Pulmonary artery endothelial cell (primary cell): ENCODE data around the gene BLOC1S6. TPM values are rescaled to one million over a fixed set of nuclear protein-coding genes. Genes with fewer than 3 reads are reported as not detected.
"Not testable (repeated sequence)": the region's sequence is repeated elsewhere in the genome, so short reads cannot be mapped to it uniquely, and the experiment has no call there.

ENCODE experiments used
- DNase-seq: peaks from one replicate; pipeline ENCODE4 v3.0.0-alpha.2; 2011; ENCODE audit warnings: low read depth, low spot score
- total RNA-seq: library from RNA; depleted of rRNA; stranded (reverse); fragments of >200 nt; gene quantifications from 2 replicates; pipeline ENCODE4 v1.2.3, GENCODE V29; 2014

The BLOC1S6 gene
- total RNA-seq, 1 donor from 2014 or later, result 58.0 TPM

- no peak for DNase-seq
Measured at GRCh38 chr15:45641374-45641781, 54.2 kb downstream of the BLOC1S6 start.

GRCh38 chr15:45641999-45642932 lies 55.1 kb downstream of the BLOC1S6 start:
- DNase-seq, result no peak

GRCh38 chr15:45644437-45644836 lies 57.3 kb downstream of the BLOC1S6 start:
- DNase-seq, result no peak

GRCh38 chr15:45645026-45645980 lies 58.1 kb downstream of the BLOC1S6 start:
- no peak for DNase-seq

DNA sequence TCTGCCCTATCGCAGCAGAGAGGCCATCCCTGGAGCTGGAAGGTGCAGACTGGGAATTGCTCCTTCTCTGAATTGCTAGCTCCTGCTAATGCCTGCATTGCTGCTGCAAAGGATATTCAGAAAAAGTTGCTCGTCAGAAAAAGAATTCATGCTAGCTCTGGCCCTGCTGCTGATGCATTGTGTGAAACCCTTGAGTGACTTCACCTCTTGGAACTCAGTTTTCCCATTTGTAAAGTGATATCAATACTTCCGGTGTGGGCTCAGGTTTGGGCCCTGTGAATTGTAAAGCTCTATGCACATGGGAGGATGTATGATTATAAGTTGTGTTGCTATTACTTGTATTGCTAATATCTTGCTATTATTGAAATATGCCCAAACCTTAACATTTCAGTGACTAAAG lies 59.0 kb downstream of the BLOC1S6 start:
- DNase-seq, result no peak

GRCh38 chr15:45647828-45648227 lies 60.6 kb downstream of the BLOC1S6 start:
- no peak for DNase-seq

DNA sequence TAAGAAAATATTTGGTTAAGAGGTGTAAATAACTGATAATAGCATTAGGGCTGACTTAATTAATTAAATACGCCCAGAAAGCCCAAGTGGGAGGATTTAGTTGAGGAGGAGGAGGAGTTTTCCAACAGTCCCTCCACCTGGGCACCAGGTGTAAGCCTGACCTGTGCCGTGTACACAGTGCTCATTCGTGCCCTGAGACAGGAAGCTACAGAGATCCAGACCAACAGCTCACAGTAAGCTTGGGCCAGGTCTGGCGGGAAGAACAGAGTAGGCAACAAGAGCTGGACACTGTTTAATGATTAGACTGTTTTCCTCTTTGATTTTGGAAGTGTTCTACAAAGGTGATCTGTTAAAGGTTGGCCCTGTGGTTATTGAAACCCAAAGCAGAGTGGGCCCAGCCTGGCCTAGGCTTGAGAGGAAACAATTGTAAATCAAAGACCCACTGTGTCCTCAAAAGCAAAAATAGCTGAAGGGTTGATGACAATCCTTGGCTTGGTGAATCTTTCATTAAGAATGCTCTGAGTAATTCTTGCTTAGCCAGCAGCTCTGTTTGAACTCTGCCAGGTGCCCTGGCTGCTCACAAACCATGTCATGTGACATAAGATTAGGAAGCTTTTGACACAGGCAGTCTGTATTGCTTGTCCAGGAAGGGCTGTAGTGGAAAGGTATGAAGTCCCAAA lies 61.5 kb downstream of the BLOC1S6 start:
- DNase-seq, result no peak

- not testable (repeated sequence) for DNase-seq
Measured at GRCh38 chr15:45650007-45650406, 62.8 kb downstream of the BLOC1S6 start.

- DNase-seq, result no peak
Measured at GRCh38 chr15:45650889-45651525, 63.8 kb downstream of the BLOC1S6 start.

GRCh38 chr15:45653702-45654424 lies 66.7 kb downstream of the BLOC1S6 start:
- no peak for DNase-seq

DNA sequence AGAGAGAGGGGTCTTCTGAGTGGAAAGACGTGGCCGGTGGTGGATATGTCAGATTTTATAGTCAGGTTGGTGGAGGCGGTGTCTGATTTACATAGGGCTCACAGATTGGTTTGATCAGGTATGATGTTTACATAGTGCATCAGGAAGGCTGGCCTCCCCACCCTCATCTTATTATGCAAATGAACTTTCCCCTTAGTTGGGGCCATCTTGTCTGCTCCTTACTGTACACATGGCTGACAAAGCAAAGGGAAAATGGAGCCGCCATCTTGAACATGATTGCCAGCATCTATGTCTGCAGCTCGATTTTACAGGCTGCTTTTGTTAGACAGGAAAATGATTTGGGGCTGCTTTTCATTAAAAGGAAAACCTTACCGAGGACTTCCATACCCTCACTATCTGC lies 67.6 kb downstream of the BLOC1S6 start:
- DNase-seq, result no peak

- DNase-seq, result no peak
Measured at GRCh38 chr15:45657254-45657653, 70.1 kb downstream of the BLOC1S6 start.

- DNase-seq, result no peak
Measured at GRCh38 chr15:45657764-45658545, 70.8 kb downstream of the BLOC1S6 start.

Other genes with a start within 250 kb of the BLOC1S6 start
- gene GATM, start 208.8 kb upstream of the BLOC1S6 start, total RNA-seq, result 0.46 and 0.53 TPM in 2 replicates
- gene SLC30A4, start 64.6 kb upstream of the BLOC1S6 start, total RNA-seq, result 5.7 and 7.5 TPM in 2 replicates
- gene SQOR, start 47.6 kb downstream of the BLOC1S6 start, total RNA-seq, result 94.7 and 101 TPM in 2 replicates